Measurements from ENCODE around the gene RGS18. TPM values are rescaled to one million over a fixed set of nuclear protein-coding genes. Genes with fewer than 3 reads are reported as not detected.

Gene RGS18
- total RNA-seq, 1 experiment from 2014 or later, result not detected

DNA sequence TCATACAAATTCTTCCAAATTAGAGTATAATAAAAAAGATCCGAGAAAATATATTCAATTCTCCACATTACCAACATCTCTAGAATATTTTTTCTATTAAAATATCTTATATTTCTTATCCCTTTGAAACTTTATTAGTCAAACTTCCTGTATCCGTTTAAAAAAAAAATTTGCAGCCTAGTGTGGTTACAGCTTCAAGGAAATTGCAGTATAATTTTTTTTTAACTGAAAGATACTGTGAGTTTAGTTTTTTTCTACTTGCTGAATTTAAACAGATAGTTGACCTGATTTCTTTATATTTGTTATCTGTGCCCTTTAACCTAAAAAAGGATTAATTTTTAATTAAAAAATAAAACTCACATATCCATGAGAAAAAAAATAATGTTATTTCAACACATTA, 1.5 kb downstream of the RGS18 start:
- Histone ChIP-seq H4K91ac (ENCODE audit: insufficient read length, low read depth, low read length) (no peak overlapping the region), H2BK15ac (ENCODE audit: low read depth, low read length) (no peak overlapping the region), H3K23ac (ENCODE audit: insufficient read length, low read depth, low read length) (no peak overlapping the region), H3K23me2 (ENCODE audit: insufficient read length, low read depth, low read length, poor library complexity, severe bottlenecking) (no peaks in the 10 kb centered on the region), H2BK5ac (ENCODE audit: insufficient read length, low read length) (no peak overlapping the region), H3K79me1 (ENCODE audit: insufficient read depth, low read depth, low read length, poor library complexity, severe bottlenecking) (no peaks in the 10 kb centered on the region), H3K4me2 (ENCODE audit: insufficient read depth, insufficient read length, low read length) (no peak overlapping the region), H3K9ac (ENCODE audit: extremely low read depth, insufficient read length, low read length) (no peak overlapping the region), H3K18ac (ENCODE audit: insufficient read length, low read depth, low read length) (no peak overlapping the region), H3K56ac (ENCODE audit: insufficient read length, low read depth, low read length) (no peak overlapping the region), H2AK5ac (ENCODE audit: insufficient read length, low read length) (no peak overlapping the region), H3K4ac (ENCODE audit: low read depth, low read length) (no peak overlapping the region), H2BK20ac (ENCODE audit: low read depth, low read length, poor library complexity, severe bottlenecking) (no peak overlapping the region), H3K79me2 (ENCODE audit: insufficient read depth, low read length) (no peaks in the 10 kb centered on the region), H3K9me3 (ENCODE audit: control insufficient read depth, low read depth, low read length) (no peaks in the 10 kb centered on the region), H3K27me3 (ENCODE audit: insufficient read depth, low read length) (no peaks in the 10 kb centered on the region), H3K27ac (ENCODE audit: insufficient read length, low read depth, low read length) (no peak overlapping the region), H3K14ac (ENCODE audit: insufficient read depth, low read length) (no peak overlapping the region), H2BK120ac (ENCODE audit: low read depth, low read length, poor library complexity, severe bottlenecking) (no peak overlapping the region), H4K20me1 (ENCODE audit: control insufficient read depth, insufficient read depth, insufficient read length) (no peaks in the 10 kb centered on the region), H2BK12ac (ENCODE audit: insufficient read length, low read depth, low read length) (no peak overlapping the region), H3K4me1 (ENCODE audit: insufficient read depth, low read length) (no peaks in the 10 kb centered on the region), H2AFZ (ENCODE audit: low read length) (no peak overlapping the region), H3T11ph (ENCODE audit: low read length) (no peak overlapping the region), H4K5ac (ENCODE audit: insufficient read length, low read depth, low read length) (no peak overlapping the region), H4K8ac (replicated peaks; ENCODE audit: insufficient read length, low read depth, low read length) (no peak overlapping the region)
- Mint-ChIP-seq H3K4me3 (no peak overlapping the region), H3K36me3 (ENCODE audit: insufficient read depth in 1 of 3, low read depth in 3 of 3) (peaks cover 0 to 7% (median 2%) of the 10 kb centered on the region in 3 experiments; a peak in 3 of 7 replicates), H3K9me3 (peaks cover 2 to 7% of the 10 kb centered on the region in 2 experiments; a peak in 4 of 5 replicates), H3K27me3 (ENCODE audit: low read depth) (no peaks in the 10 kb centered on the region), H3K27ac (no peak overlapping the region), H3K4me1 (no peaks in the 10 kb centered on the region)
- 100% methylated on average over 1 of the region's 2 CpGs for WGBS (ENCODE audit: extremely low coverage, insufficient read length, low lambda C conversion rate)
- no peak for DNase-seq
- TF ChIP-seq, protein P1, sequence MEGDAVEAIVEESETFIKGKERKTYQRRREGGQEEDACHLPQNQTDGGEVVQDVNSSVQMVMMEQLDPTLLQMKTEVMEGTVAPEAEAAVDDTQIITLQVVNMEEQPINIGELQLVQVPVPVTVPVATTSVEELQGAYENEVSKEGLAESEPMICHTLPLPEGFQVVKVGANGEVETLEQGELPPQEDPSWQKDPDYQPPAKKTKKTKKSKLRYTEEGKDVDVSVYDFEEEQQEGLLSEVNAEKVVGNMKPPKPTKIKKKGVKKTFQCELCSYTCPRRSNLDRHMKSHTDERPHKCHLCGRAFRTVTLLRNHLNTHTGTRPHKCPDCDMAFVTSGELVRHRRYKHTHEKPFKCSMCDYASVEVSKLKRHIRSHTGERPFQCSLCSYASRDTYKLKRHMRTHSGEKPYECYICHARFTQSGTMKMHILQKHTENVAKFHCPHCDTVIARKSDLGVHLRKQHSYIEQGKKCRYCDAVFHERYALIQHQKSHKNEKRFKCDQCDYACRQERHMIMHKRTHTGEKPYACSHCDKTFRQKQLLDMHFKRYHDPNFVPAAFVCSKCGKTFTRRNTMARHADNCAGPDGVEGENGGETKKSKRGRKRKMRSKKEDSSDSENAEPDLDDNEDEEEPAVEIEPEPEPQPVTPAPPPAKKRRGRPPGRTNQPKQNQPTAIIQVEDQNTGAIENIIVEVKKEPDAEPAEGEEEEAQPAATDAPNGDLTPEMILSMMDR (conservative IDR thresholded peaks at IDR 0.05), result no peak

Measured in H9 (cell line).